B cell (primary cell): Measurements from ENCODE around the gene LTBP2.

ENCODE experiments used
- EZH2 ChIP-seq: IDR thresholded peaks from 2 replicates; pipeline ENCODE4 v1.6.1; 2012; ENCODE audit warnings: borderline replicate concordance, low read depth, mild to moderate bottlenecking, moderate library complexity, low read length; ENCODE audit not compliant: insufficient read depth, poor library complexity, severe bottlenecking
- TF ChIP-seq, protein P1 (sequence below): fragments of 200-600 bp; IDR thresholded peaks from one replicate; pipeline ENCODE4 v1.8.0; 2022; ENCODE audit warnings: antibody characterized with exemption, mild to moderate bottlenecking

- TF ChIP-seq, protein P1, sequence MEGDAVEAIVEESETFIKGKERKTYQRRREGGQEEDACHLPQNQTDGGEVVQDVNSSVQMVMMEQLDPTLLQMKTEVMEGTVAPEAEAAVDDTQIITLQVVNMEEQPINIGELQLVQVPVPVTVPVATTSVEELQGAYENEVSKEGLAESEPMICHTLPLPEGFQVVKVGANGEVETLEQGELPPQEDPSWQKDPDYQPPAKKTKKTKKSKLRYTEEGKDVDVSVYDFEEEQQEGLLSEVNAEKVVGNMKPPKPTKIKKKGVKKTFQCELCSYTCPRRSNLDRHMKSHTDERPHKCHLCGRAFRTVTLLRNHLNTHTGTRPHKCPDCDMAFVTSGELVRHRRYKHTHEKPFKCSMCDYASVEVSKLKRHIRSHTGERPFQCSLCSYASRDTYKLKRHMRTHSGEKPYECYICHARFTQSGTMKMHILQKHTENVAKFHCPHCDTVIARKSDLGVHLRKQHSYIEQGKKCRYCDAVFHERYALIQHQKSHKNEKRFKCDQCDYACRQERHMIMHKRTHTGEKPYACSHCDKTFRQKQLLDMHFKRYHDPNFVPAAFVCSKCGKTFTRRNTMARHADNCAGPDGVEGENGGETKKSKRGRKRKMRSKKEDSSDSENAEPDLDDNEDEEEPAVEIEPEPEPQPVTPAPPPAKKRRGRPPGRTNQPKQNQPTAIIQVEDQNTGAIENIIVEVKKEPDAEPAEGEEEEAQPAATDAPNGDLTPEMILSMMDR: no peak
- TF ChIP-seq EZH2: no peak
Measured at GRCh38 chr14:74614508-74615495, 2.8 kb upstream of the LTBP2 start.
